ENCODE measurements around the gene CHRNB4. TPM values are rescaled to one million over a fixed set of nuclear protein-coding genes. Genes with fewer than 3 reads are reported as not detected.

Gene CHRNB4
- total RNA-seq, 1 experiment from 2014 or later, result not detected

- DNase-seq (ENCODE audit: low spot score), result no peak
Observed at GRCh38 chr15:78634210-78635145, 6.5 kb downstream of the CHRNB4 start.

GRCh38 chr15:78633348-78633747 lies 7.7 kb downstream of the CHRNB4 start:
- no peak for DNase-seq (ENCODE audit: low spot score)

GRCh38 chr15:78630886-78631633 lies 9.9 kb downstream of the CHRNB4 start:
- DNase-seq (ENCODE audit: low spot score), result no peak

- no peak for DNase-seq (ENCODE audit: low spot score)
Observed at GRCh38 chr15:78629716-78630065, 11.3 kb downstream of the CHRNB4 start.

DNA sequence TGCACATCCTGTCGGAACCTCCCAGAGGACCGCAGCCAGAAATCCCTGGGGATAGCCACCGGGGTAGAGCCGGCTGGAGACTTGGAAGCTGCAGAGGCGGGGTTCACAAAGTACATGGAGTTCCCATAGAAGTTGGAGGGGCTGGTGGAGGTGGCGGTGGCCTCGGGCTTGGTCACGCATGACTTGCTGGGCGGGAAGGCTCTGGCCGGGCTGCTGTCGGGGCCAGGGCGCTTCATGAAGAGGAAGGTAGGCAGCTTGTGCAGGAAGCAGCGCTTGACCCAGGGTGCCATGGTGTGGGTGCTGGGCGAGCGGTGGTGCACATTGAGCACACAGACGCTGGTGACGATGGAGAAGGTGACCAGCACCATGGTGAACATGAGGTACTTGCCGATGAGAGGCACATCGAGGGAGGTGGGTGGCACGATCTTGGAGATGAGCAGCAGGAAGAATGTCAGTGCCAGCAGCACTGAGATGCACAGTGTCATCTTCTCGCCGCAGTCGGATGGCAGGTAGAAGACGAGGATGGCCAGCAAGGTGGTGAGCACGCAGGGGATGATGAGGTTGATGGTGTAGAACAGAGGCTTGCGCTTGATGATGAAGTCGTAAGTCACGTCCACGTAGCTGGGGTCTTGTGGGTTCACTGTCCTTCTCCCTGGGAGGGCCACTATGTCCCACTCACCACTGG lies 11.8 kb downstream of the CHRNB4 start:
- no peak for DNase-seq (ENCODE audit: low spot score)

GRCh38 chr15:78628227-78628626 lies 12.8 kb downstream of the CHRNB4 start:
- no peak for DNase-seq (ENCODE audit: low spot score)

DNA sequence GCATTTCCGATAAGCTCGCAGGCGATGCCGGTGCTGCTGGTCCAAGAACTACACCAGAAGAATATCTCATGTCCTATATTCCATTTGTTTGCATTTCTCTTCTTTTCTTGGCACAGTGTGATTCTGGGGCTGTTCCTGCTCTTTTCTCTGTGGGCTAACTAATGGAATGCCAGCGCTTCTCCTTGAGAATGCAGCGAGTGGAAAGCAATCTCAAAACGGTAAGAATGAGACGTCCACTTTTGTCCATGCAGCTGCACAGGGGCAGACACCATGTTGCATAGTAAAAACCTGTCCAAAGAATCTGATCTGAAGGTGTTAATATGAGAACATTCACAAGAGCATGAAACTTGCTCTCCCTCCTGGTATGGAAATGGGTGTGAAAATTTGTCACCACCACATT lies 13.7 kb downstream of the CHRNB4 start:
- no peak for DNase-seq (ENCODE audit: low spot score)

DNA sequence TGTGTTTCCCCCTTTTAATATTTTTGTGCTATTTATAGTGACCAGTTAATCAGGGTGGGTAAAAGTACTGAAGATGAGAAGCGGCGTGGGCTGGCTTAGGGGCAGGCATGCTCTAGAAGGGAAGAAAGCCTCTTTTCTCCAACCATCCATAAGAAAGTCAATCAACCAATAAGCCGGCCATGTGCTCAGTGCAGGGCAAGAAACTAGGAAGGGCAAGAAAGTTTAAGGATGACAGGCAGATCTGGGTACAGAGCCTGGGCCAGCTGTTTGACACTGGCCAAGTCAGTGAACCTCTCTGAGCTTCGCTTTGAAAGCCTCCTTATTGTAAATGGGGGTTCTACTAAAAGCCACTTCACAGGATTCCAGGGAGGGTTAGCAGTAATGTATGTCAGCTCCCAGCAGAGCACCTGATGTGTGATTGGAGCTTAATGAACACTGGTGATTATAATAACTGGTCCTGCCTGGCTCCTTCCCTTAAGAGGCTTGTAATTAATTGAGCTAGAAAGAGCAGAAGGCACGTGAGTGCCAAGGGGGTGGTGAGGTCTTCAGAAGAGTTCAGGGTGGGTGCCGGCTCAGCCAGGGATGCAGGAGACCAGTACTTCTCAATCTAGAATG lies 14.5 kb downstream of the CHRNB4 start:
- no peak for DNase-seq (ENCODE audit: low spot score)

GRCh38 chr15:78625606-78626280 lies 15.3 kb downstream of the CHRNB4 start:
- no peak for DNase-seq (ENCODE audit: low spot score)

- no peak for DNase-seq (ENCODE audit: low spot score)
Observed at GRCh38 chr15:78624651-78625590, 16.1 kb downstream of the CHRNB4 start.

DNA sequence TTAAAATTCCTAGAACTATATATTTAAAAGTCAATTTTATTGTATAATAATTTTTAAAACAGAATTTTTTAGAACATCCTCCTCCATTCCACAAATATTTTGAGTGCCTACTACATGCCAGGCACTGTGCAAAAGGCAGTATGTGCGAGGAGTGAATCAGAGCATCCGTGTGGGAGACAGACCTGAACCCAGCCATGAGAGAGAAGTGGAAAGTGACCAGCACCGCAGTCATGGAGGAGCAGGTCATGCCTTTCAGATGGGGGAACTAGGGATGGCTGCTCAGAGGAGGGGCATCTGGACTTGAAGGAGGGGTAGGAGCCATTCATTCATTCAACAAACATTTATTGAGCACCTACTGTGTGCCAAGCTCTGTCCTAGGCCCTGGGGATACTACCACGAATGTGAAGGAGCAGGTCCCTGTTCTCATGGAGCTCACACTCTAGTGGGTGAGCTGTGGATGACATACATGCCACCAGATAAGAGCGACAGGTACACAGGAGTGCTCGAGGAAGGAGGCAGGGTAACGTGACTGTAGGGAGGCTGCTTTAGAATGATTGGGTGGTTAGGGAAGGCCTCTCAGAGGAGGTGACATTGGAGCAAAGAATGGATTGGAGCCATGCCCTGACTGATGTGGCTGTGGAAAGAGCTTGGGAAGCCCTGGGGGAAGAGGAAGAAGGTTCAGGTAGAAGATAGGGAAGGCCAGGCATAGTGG lies 17.1 kb downstream of the CHRNB4 start:
- no peak for DNase-seq (ENCODE audit: low spot score)

GRCh38 chr15:78621810-78622402 lies 19.1 kb downstream of the CHRNB4 start:
- DNase-seq (ENCODE audit: low spot score), result no peak

DNA sequence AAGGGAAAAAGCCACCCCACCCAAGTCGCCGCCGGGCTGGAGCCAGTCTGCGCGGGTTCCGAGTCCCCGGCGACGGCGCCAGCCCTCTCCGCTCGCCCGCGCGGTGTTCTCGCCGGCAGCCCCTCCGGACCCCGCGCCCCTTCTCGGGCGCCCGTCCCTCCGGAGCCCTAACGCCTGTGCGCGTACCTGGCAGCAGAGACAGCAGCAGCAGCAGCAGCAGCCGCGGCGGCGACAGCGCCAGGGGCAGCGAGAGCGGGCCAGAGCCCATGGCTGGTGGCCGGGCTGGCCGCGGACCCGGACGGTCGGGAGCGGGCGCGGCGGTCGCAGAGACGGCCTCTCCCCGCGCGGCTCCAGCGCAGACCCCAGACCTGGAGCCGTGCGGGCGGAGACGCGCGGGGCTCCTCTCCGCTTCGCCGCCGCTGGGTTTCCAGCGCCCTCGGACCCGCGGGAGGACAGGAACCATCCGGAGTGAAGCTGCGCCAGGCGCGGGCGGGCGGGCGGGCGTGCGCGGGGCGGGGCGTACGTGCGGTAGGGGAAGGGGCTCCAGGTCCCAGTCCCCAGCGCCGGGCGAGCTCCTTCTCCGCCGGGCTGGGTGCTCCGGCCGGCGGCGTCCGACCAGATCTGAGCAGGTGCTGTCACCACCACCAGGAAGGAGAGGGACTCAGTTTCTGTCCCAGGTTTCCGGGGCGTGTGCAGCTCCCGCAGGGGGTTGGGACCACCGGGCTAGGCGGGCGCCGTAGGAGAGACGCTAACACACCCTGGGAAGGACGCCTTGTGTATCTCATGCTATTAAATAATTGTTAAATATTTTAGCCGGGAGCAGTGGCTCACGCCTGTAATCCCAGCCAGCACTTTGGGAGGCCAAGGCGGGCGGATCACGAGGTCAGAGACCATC lies 20.2 kb downstream of the CHRNB4 start, which contains the start of gene CHRNA3:
TSS of gene CHRNA3 (minus strand) at position 470 of the 895 bp plus-strand sequence. CDS start at position 268, 202 bp downstream.
- no peak for DNase-seq (ENCODE audit: low spot score)

DNA sequence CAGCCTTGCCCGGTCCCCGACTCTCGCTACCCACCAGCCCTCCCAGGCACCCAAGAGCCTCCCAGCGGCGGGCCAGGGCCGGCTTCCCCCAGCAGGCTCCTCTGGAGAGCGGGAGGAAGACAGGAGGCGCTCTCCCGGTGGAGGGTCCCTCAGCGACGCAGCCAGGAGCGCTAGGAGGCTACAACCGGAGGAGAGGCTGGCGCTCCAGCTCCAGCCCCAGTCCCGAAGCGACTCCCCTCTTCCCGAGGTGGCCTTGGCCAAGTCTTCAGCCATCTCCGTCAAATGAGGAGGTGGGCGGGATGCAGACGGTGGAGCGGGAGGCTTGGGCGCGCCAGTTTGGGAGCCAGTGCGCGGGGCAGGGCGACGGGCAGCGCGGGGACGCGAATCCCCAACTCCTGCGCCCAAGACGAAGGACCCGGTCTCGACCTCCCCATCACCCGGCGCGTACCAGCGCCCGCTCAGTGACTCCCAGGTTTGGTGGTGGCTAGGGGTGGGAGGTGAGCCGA lies 20.9 kb downstream of the CHRNB4 start:
- no peak for DNase-seq (ENCODE audit: low spot score)

GRCh38 chr15:78619022-78619950 lies 21.7 kb downstream of the CHRNB4 start:
- no peak for DNase-seq (ENCODE audit: low spot score)

DNA sequence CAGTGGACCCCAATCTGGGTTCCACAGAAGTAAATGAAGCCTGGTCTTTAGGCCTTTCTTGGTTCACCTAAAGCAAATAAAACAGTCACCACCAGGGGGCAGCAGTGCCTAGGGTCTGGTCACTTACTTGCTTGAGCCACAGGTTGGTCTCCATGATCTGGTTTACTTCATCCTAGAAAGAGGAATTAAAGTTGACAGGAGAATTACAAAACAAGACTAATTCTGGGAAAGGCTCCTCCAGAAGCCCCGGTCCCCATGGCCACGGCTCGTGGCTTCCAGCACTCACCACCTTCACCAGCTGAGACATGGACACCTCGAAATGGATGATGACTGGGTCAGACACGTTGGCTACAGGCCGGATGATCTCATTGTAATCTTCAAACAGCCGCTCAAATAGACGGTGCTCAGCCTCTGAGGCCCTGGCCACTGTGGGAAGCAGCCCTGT lies 22.5 kb downstream of the CHRNB4 start:
- peak; percentile 96 for DNase-seq (ENCODE audit: low spot score)

All from HT-29 (cell line).